Sigmoid colon (tissue), 7 donors: Measurements from ENCODE around the gene TGFB1I1. TPM values are rescaled to one million over a fixed set of nuclear protein-coding genes. Genes with fewer than 3 reads are reported as not detected.
"Not testable (repeated sequence)": the region's sequence is repeated elsewhere in the genome, so short reads cannot be mapped to it uniquely, and the experiment has no call there.

ENCODE experiments used
- DNase-seq: peaks from one replicate; pipeline ENCODE4 v3.0.0-alpha.2; 2019
- H3K27ac ChIP-seq, 4 donors: fragments of 200-600 bp; sonication (generic); one replicate each; pipeline ENCODE4 v1.5.1; 2016 to 2019; ENCODE audit warnings: mild to moderate bottlenecking in 1 of 4
- H3K27me3 ChIP-seq, 3 donors: fragments of 200-600 bp; sonication (generic); one replicate each; pipeline ENCODE4 v1.5.1; 2019; ENCODE audit warnings: mild to moderate bottlenecking in 1 of 3
- H3K36me3 ChIP-seq, 4 donors: fragments of 200-600 bp; sonication (generic); one replicate each; pipeline ENCODE4 v1.5.1; 2016 to 2019
- H3K4me1 ChIP-seq, 4 donors: fragments of 200-600 bp; sonication (generic); one replicate each; pipeline ENCODE4 v1.5.1; 2017 to 2019
- H3K4me3 ChIP-seq, 4 donors: fragments of 200-600 bp; sonication (generic); one replicate each; pipeline ENCODE4 v1.5.1; 2017 to 2019; ENCODE audit warnings: mild to moderate bottlenecking in 2 of 4, moderate library complexity in 1 of 4
- H3K9me3 ChIP-seq, 4 donors: fragments of 200-600 bp in 3 of 4; sonication (generic) in 3 of 4; one replicate each; pipeline versions ENCODE4 v1.5.1 to v1.6.1; 2013 to 2019
- EP300 ChIP-seq, 4 donors: sonication (generic); formaldehyde crosslinking; IDR thresholded peaks; one replicate each; pipeline ENCODE4 v1.6.1; 2017; ENCODE audit warnings: antibody characterized with exemption in 4 of 4
- POLR2A ChIP-seq, 2 donors: fragments of 450-650 bp; IDR thresholded peaks; one replicate each; pipeline ENCODE4 v1.6.1; 2016; ENCODE audit warnings: antibody characterized with exemption in 2 of 2, mild to moderate bottlenecking in 2 of 2, moderate library complexity in 2 of 2
- POLR2AphosphoS5 ChIP-seq, 4 donors: sonication (generic); formaldehyde crosslinking; IDR thresholded peaks; one replicate each; pipeline ENCODE4 v1.6.1; 2017; ENCODE audit warnings: antibody characterized with exemption in 4 of 4
- WGBS, 2 donors: extraction: QIAGEN DNeasy Blood & Tissue Kit; methylation state at CpG; one replicate each; pipeline ENCODE4 v1.1.7; 2013; 5-methylcytosine and 5-hydroxymethylcytosine counted together
- intact Hi-C: fragments of 100-400 bp; cut with DNase I; formaldehyde crosslinking; loops from one replicate; pipeline ENCODE4 v1.15.1; 2023
- polyA plus RNA-seq, 3 donors: library from polyadenylated mRNA; stranded (reverse); fragments of 200-250 nt; gene quantifications; one replicate each; pipeline ENCODE4 v1.2.3, GENCODE V29; 2013
- total RNA-seq, 4 donors: library from RNA; depleted of rRNA; stranded (reverse); fragments of >200 nt; gene quantifications; one replicate each; pipeline ENCODE4 v1.1.0, GENCODE V29; 2016
- TF ChIP-seq, protein P1 (sequence below), 4 experiments: fragments of 450-650 bp in 3 of 4; fragments of 200-600 bp in 1 of 4; IDR thresholded peaks; one replicate each; pipeline ENCODE4 v1.5.1; 2016 to 2019; ENCODE audit warnings: antibody characterized with exemption in 4 of 4, mild to moderate bottlenecking in 3 of 4, moderate library complexity in 2 of 4
- donor health status: healthy with polysubstance abuse.
- donor health status: Bipolar disorder and iron deficiency.
- donor health status: healthy.

The TGFB1I1 gene
- total and polyA plus RNA-seq, 7 donors = 10.4 to 339 (median 124) TPM

DNA sequence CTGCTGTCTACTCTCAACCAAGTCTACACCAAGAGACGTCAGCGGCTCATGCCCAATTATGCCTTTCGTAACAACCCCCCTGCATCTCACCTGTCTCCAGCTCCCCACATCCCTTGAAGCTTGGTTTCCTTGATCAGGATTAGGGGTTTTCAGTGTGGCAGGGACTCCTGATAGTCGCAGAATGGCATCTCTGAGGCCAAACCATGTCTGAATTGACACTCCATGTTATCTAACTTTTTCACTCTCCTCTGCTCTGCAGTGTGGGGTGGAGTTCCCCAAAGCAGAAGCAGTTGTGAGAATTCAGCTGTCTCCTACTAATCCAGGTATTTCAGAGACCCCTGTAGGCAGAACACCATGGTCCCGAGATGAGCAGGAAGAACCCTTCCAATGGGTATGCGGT, 50.1 kb downstream of the TGFB1I1 start:
- DNase-seq = no peak
- TF ChIP-seq POLR2A (IDR thresholded peaks at IDR 0.05) (no peak), EP300 (IDR thresholded peaks at IDR 0.05) (no peak), POLR2AphosphoS5 (IDR thresholded peaks at IDR 0.05) (no peak)
- TF ChIP-seq, protein P1, sequence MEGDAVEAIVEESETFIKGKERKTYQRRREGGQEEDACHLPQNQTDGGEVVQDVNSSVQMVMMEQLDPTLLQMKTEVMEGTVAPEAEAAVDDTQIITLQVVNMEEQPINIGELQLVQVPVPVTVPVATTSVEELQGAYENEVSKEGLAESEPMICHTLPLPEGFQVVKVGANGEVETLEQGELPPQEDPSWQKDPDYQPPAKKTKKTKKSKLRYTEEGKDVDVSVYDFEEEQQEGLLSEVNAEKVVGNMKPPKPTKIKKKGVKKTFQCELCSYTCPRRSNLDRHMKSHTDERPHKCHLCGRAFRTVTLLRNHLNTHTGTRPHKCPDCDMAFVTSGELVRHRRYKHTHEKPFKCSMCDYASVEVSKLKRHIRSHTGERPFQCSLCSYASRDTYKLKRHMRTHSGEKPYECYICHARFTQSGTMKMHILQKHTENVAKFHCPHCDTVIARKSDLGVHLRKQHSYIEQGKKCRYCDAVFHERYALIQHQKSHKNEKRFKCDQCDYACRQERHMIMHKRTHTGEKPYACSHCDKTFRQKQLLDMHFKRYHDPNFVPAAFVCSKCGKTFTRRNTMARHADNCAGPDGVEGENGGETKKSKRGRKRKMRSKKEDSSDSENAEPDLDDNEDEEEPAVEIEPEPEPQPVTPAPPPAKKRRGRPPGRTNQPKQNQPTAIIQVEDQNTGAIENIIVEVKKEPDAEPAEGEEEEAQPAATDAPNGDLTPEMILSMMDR (IDR thresholded peaks at IDR 0.05) = no peak
- no peaks in the 10 kb centered on the region for H3K4me1 ChIP-seq
- no peaks in the 10 kb centered on the region for H3K9me3 ChIP-seq
- H3K27ac ChIP-seq = no peak overlapping the region
- no peak overlapping the region for H3K4me3 ChIP-seq
- intact Hi-C loops = no loop called here
- peaks cover 0 to under 1% (median 0%) of the 10 kb centered on the region in 3 donors for H3K27me3 ChIP-seq
- WGBS, 2 donors = 91 to 92% methylated on average over 6 of the region's 6 CpGs
- no peaks in the 10 kb centered on the region for H3K36me3 ChIP-seq

GRCh38 chr16:31523768-31524167, 51.8 kb downstream of the TGFB1I1 start:
- H3K27ac ChIP-seq, H3K4me1 ChIP-seq, H3K4me3 ChIP-seq, H3K36me3 ChIP-seq, H3K9me3 ChIP-seq, intact Hi-C loops, DNase-seq: not testable (repeated sequence)
- 39 to 69% methylated on average over 3 of the region's 6 CpGs for WGBS, 2 donors
- H3K27me3 ChIP-seq = peaks cover 0 to 15% (median 4%) of the 10 kb centered on the region in 3 donors

- TF ChIP-seq POLR2A (IDR thresholded peaks at IDR 0.05) = no peak
- TF ChIP-seq, protein P1 (IDR thresholded peaks at IDR 0.05) = no peak
- no peak for TF ChIP-seq POLR2AphosphoS5 (IDR thresholded peaks at IDR 0.05)
- no peak for TF ChIP-seq EP300 (IDR thresholded peaks at IDR 0.05)
- intact Hi-C loops = no loop called here
Measured at GRCh38 chr16:31525113-31525512, 53.2 kb downstream of the TGFB1I1 start.

More at GRCh38 chr16:31525113-31525512, 53.2 kb downstream of the TGFB1I1 start:
- H3K9me3 ChIP-seq = no peaks in the 10 kb centered on the region
- no peak overlapping the region for H3K4me3 ChIP-seq
- DNase-seq = no peak
- peaks cover 0 to 20% (median 4%) of the 10 kb centered on the region in 3 donors for H3K27me3 ChIP-seq
- H3K4me1 ChIP-seq = peaks cover 0 to 19% (median 15%) of the 10 kb centered on the region in 4 donors
- H3K27ac ChIP-seq = no peak overlapping the region
- WGBS, 2 donors = 93 to 95% methylated on average over 3 of the region's 3 CpGs
- H3K36me3 ChIP-seq = no peaks in the 10 kb centered on the region

Other genes starting within 250 kb of the TGFB1I1 start
- gene ITGAM, start 212.2 kb upstream of the TGFB1I1 start, total RNA-seq = 10 to 100 TPM in 3 of 4 donors, 1 to 10 TPM in 1; 6.4 to 15.1 (median 12.0) TPM
- gene ITGAM, start 212.2 kb upstream of the TGFB1I1 start, polyA plus RNA-seq = 1 to 10 TPM; 1.2 to 6.1 (median 1.8) TPM
- gene ITGAX, start 117.0 kb upstream of the TGFB1I1 start, total RNA-seq = 1 to 10 TPM in 2 of 4 donors, under 1 TPM in 2; 0.66 to 3.8 (median 1.8) TPM
- 1 to 10 TPM in 2 of 3 donors, under 1 TPM in 1; 0.60 to 7.6 (median 1.8) TPM for gene ITGAX, start 117.0 kb upstream of the TGFB1I1 start, polyA plus RNA-seq
- gene ITGAD, start 78.8 kb upstream of the TGFB1I1 start, total RNA-seq = not detected
- under 1 TPM in 1 of 3 donors, not detected in 2; 0.22 TPM for gene ITGAD, start 78.8 kb upstream of the TGFB1I1 start, polyA plus RNA-seq
- not detected for gene COX6A2, start 43.8 kb upstream of the TGFB1I1 start, total RNA-seq
- 1 to 10 TPM in 1 of 3 donors, under 1 TPM in 1, not detected in 1; 0.32 to 4.8 TPM for gene COX6A2, start 43.8 kb upstream of the TGFB1I1 start, polyA plus RNA-seq
- gene ZNF843, start 29.4 kb upstream of the TGFB1I1 start, total RNA-seq = 1 to 10 TPM in 3 of 4 donors, under 1 TPM in 1; 0.36 to 5.3 (median 1.1) TPM
- 1 to 10 TPM in 1 of 3 donors, under 1 TPM in 1, not detected in 1; 0.22 to 1.8 TPM for gene ZNF843, start 29.4 kb upstream of the TGFB1I1 start, polyA plus RNA-seq
- gene ARMC5, start 12.7 kb upstream of the TGFB1I1 start, total RNA-seq = 1 to 10 TPM; 3.9 to 9.5 (median 6.6) TPM
- 10 to 100 TPM in 1 of 3 donors, 1 to 10 TPM in 2; 2.4 to 11.1 (median 2.8) TPM for gene ARMC5, start 12.7 kb upstream of the TGFB1I1 start, polyA plus RNA-seq
- gene SLC5A2, start 11.0 kb downstream of the TGFB1I1 start, total RNA-seq = 1 to 10 TPM in 1 of 4 donors, under 1 TPM in 3; 0.49 to 1.1 (median 0.70) TPM
- 1 to 10 TPM in 2 of 3 donors, under 1 TPM in 1; 0.60 to 1.9 (median 1.2) TPM for gene SLC5A2, start 11.0 kb downstream of the TGFB1I1 start, polyA plus RNA-seq
- 10 to 100 TPM; 31.6 to 67.0 (median 37.2) TPM for gene RUSF1, start 36.2 kb downstream of the TGFB1I1 start, total RNA-seq
- 10 to 100 TPM in 2 of 3 donors, 1 to 10 TPM in 1; 7.9 to 64.0 (median 12.6) TPM for gene RUSF1, start 36.2 kb downstream of the TGFB1I1 start, polyA plus RNA-seq
- gene AHSP, start 55.7 kb downstream of the TGFB1I1 start, total RNA-seq = not detected
- not detected for gene AHSP, start 55.7 kb downstream of the TGFB1I1 start, polyA plus RNA-seq